Psoas muscle (tissue), 8 donors: ENCODE data around the gene WDR7. TPM values are rescaled to one million over a fixed set of nuclear protein-coding genes. Genes with fewer than 3 reads are reported as not detected.

ENCODE experiments used
- ATAC-seq, 4 donors: fragments of 200-7000 bp; cut with Tn5 transposase; one replicate each; pipeline ENCODE4 v1.9.1; 2020; ENCODE audit warnings: moderate library complexity in 3 of 4, mild to moderate bottlenecking in 2 of 4
- DNase-seq, 2 donors: peaks; one replicate each; pipeline ENCODE4 v3.0.0-alpha.2; 2020
- H3K27ac ChIP-seq: fragments of 200-600 bp; one replicate; pipeline ENCODE4 v1.8.0; 2022
- H3K27me3 ChIP-seq, 3 donors: fragments of 200-600 bp in 1 of 3; one replicate each; pipeline versions ENCODE4 v1.6.1 to v1.8.0; 2013 to 2022; ENCODE audit warnings: low read length in 2 of 3, mild to moderate bottlenecking in 2 of 3, moderate library complexity in 1 of 3; ENCODE audit not compliant: insufficient read depth in 3 of 3
- H3K36me3 ChIP-seq, 2 donors: fragments of 200-600 bp in 1 of 2; one replicate each; pipeline versions ENCODE4 v1.6.1 to v1.8.0; 2013 to 2022; ENCODE audit warnings: low read depth in 1 of 2, mild to moderate bottlenecking in 1 of 2, moderate library complexity in 1 of 2; ENCODE audit not compliant: insufficient read depth in 1 of 2
- H3K4me1 ChIP-seq: fragments of 200-600 bp; one replicate; pipeline ENCODE4 v1.8.0; 2022
- H3K4me3 ChIP-seq: fragments of 200-600 bp; one replicate; pipeline ENCODE4 v1.8.0; 2022; ENCODE audit warnings: mild to moderate bottlenecking
- H3K9me3 ChIP-seq: fragments of 200-600 bp; one replicate; pipeline ENCODE4 v1.8.0; 2022
- CTCF ChIP-seq: fragments of 200-600 bp; IDR thresholded peaks from one replicate; pipeline ENCODE4 v1.8.0; 2022; ENCODE audit warnings: antibody characterized with exemption
- WGBS, 3 donors: extraction: QIAGEN DNeasy Blood & Tissue Kit; methylation state at CpG; one replicate each; pipeline versions ENCODE4 v1.1.6 to v1.1.7; 2013; 5-methylcytosine and 5-hydroxymethylcytosine counted together
- intact Hi-C, 2 donors: fragments of 100-400 bp; cut with DNase I; formaldehyde crosslinking; loops; one replicate each; pipeline versions ENCODE4 v1.11.0 to v1.14.2; 2022
- polyA plus RNA-seq, 3 donors: library from polyadenylated mRNA; stranded (reverse); fragments of 200-250 nt; gene quantifications; one replicate each; pipeline ENCODE4 v1.2.3, GENCODE V29; 2013
- total RNA-seq, 4 donors: library from RNA; stranded (reverse); fragmentation: NEBNext Ultra II Directional in 2 of 4; extraction: Animal tissue kit (Norgen Biotek cat#: 25700) in 2 of 4; gene quantifications; one replicate each; pipeline versions ENCODE4 v1.2.1 to v1.2.4, GENCODE V29; 2021 to 2023
- donor health status: healthy with polysubstance abuse.
- donor health status: DM: no; HTN: no; CAD: no; lungs with moderate emphysema.
- donor health status: Bipolar disorder and iron deficiency.
- donor health status: healthy.
- donor health status: DM: yes; HTN: yes; CAD: no.
- donor health status: DM: no; HTN: no; CAD: no.
- donor health status: DM: no; HTN: no; CAD: no.
- donor health status: DM: yes; HTN: yes; CAD: no.

WDR7 gene
- total and polyA plus RNA-seq, 7 donors = 2.6 to 24.4 (median 15.5) TPM

GRCh38 chr18:56831988-56832387 lies 180.8 kb downstream of the WDR7 start:
- TF ChIP-seq CTCF = no peak
- no peak for ATAC-seq
- Histone ChIP-seq H3K4me1 (no peaks in the 10 kb centered on the region), H3K4me3 (no peak overlapping the region), H3K27me3 (no peaks in the 10 kb centered on the region), H3K9me3 (no peaks in the 10 kb centered on the region), H3K36me3 (no peaks in the 10 kb centered on the region), H3K27ac (no peak overlapping the region)
- intact Hi-C loops = no loop called here
- 91 to 95% (median 93%) methylated on average over 9 of the region's 9 CpGs for WGBS, 3 donors
- DNase-seq = no peak

DNA sequence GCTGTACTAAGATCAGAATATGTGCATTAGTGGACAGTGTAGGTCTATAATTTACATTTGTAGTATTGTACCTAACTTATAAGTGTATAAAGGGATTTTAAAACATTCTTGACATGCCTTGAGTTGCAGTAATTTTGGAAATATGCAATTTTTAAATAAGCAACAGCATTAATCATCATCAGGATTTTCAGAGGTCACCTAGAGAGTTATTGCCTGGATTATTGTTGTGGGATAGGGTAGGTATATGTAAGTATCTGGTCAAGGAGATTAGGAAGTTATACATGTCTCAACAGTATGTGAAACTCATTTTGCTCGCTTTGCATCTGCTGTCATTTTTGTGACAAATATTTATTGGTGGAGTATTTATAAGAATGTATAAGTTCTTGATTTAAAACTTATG lies 184.2 kb downstream of the WDR7 start:
- H3K36me3 ChIP-seq = no peaks in the 10 kb centered on the region
- H3K27ac ChIP-seq = no peak overlapping the region
- DNase-seq = no peak
- no peak overlapping the region for H3K4me3 ChIP-seq
- intact Hi-C loops = no loop called here
- TF ChIP-seq CTCF = no peak
- WGBS, 3 donors = 57 to 100% (median 95%) methylated on average over 1 of the region's 1 CpG
- no peaks in the 10 kb centered on the region for H3K9me3 ChIP-seq
- H3K27me3 ChIP-seq = no peaks in the 10 kb centered on the region
- no peak for ATAC-seq
- no peaks in the 10 kb centered on the region for H3K4me1 ChIP-seq

DNA sequence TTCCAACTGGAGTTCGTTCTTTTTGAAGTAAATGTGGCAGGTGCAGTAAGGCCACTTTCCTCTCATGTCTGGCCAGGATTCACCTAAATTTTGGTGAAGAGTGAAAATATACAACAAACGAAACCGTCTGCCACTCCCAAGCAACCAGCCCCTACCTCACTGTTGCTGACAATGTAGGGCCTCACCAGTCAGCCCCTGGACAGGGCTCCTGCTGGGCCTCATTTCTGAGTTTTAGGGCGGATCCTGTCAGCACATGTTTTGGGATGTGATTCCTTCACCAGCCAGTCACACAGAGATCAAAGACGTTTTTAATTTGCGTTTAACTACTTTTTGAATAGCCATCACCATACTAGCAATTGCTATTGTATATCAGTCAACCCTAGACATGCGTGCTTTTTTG lies 185.0 kb downstream of the WDR7 start:
- no peak for TF ChIP-seq CTCF
- no peaks in the 10 kb centered on the region for H3K9me3 ChIP-seq

DNA sequence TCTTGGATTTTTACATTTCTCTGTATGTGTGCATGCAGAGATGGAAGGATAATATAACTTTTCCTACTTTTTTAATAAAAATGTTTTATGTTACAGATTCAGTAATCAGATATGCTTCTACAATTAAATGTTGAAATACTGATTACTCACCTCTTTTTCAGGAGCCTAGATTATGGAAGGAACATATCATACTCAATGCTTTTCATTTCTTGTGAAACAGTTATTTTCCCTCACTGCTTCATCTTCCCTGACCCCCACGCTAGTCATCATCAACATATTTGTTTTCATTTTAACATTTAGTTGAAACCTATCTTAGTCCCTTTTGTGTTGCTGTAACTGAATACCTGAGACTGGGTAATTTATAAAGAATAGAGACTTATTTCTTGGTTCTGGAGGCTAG lies 190.7 kb downstream of the WDR7 start:
- ATAC-seq = no peak
- no peak for TF ChIP-seq CTCF
- no peaks in the 10 kb centered on the region for H3K9me3 ChIP-seq
- H3K27me3 ChIP-seq = no peaks in the 10 kb centered on the region
- H3K36me3 ChIP-seq = no peaks in the 10 kb centered on the region
- intact Hi-C loops = no loop called here
- WGBS, 3 donors = 97% methylated on average over 1 of the region's 1 CpG
- H3K27ac ChIP-seq = no peak overlapping the region
- no peak overlapping the region for H3K4me3 ChIP-seq
- DNase-seq = no peak
- no peaks in the 10 kb centered on the region for H3K4me1 ChIP-seq

More for the DNA sequence above, 185.0 kb downstream of the WDR7 start:
- intact Hi-C loops = no loop called here
- Histone ChIP-seq H3K27me3 (no peaks in the 10 kb centered on the region), H3K4me1 (no peaks in the 10 kb centered on the region), H3K27ac (no peak overlapping the region), H3K4me3 (no peak overlapping the region), H3K36me3 (no peaks in the 10 kb centered on the region)
- no peak for DNase-seq
- no peak for ATAC-seq
- WGBS, 3 donors = 76 to 82% (median 78%) methylated on average over 7 of the region's 7 CpGs

- no peaks in the 10 kb centered on the region for H3K4me1 ChIP-seq
- 94 to 95% (median 95%) methylated on average over 4 of the region's 4 CpGs for WGBS, 3 donors
- TF ChIP-seq CTCF = no peak
- ATAC-seq = no peak
- no peak overlapping the region for H3K4me3 ChIP-seq
- no peaks in the 10 kb centered on the region for H3K27me3 ChIP-seq
- H3K27ac ChIP-seq = no peak overlapping the region
- intact Hi-C loops = no loop called here
- no peaks in the 10 kb centered on the region for H3K9me3 ChIP-seq
- DNase-seq = no peak
- H3K36me3 ChIP-seq = peaks cover 0 to 2% of the 10 kb centered on the region in 2 donors
Observed at GRCh38 chr18:56843241-56843640, 192.1 kb downstream of the WDR7 start.
